HG02970 (cell line): ENCODE measurements around the gene THTPA.

Source experiments
- ATAC-seq: cut with Tn5 transposase; IDR thresholded peaks from one replicate; pipeline ENCODE4 v1.9.1; 2021; ENCODE audit warnings: mild to moderate bottlenecking, moderate library complexity, moderate number of reproducible peaks; ENCODE audit not compliant: unreplicated experiment, low FRiP score

The THTPA gene, protein sequence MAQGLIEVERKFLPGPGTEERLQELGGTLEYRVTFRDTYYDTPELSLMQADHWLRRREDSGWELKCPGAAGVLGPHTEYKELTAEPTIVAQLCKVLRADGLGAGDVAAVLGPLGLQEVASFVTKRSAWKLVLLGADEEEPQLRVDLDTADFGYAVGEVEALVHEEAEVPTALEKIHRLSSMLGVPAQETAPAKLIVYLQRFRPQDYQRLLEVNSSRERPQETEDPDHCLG

DNA sequence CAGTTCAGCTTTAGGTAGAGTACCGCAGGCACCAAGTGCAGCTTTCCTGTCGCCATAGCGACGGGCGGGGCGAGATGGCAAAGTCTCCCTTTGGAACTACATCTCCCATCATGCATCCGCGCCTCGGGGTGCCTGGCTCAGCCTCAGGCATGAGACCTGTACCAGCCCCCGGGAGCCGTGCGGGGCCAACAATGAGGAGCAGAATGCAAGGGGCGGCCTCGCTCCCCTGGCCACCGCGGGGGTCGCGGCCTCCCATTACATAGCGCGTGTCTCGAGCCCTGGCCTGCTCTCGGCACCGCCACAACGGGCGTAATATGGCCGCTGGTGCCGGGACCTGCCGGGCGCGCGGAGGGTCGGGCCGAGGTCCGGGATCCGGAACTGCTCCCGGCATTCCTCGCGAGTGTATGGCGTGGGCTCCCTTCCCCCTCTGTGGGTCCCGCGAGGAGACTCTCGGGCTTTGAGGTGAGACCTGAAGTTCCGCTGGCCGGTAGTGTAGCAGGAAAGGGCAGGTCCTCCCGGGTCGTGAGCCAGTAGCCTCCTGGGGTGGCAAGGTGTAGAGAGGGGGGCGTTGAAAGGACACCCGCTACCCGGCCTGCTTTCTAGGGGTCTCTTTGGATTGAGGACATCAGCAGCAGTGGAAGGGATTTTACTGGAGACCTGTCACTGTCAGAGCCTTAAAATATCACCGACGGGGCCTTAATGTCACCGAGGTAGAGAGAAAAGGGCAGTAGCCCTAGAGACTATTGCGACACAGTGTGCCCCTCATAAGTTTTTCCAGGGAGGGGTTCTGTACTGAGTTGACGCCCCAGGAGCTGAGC lies at the start of gene THTPA:
THTPA (plus strand) TSS at position 390 of the 818 bp plus-strand sequence. CDS start 487 bp downstream, outside the sequence.
- ATAC-seq = peak; percentile 85

DNA sequence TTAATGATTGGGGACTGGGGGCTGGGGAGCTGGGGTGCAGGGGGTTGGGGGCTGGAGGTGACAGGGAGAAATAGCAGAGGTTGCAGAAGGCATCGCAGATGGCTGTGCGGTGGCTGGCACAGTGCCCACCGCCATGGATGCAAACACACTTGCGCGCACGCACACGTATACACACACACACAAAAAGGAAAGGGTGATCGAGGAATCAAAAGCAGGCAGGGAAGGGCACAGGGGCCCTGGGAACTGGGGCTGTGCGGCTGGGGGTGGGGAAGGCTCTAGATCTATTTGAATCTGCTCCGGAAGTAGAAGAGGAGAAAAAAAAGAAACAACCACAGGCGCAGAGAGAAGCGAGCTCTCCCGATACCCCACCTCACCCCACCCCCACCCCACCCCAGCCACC lies 43.9 kb upstream of the THTPA start:
- no peak for ATAC-seq

DNA sequence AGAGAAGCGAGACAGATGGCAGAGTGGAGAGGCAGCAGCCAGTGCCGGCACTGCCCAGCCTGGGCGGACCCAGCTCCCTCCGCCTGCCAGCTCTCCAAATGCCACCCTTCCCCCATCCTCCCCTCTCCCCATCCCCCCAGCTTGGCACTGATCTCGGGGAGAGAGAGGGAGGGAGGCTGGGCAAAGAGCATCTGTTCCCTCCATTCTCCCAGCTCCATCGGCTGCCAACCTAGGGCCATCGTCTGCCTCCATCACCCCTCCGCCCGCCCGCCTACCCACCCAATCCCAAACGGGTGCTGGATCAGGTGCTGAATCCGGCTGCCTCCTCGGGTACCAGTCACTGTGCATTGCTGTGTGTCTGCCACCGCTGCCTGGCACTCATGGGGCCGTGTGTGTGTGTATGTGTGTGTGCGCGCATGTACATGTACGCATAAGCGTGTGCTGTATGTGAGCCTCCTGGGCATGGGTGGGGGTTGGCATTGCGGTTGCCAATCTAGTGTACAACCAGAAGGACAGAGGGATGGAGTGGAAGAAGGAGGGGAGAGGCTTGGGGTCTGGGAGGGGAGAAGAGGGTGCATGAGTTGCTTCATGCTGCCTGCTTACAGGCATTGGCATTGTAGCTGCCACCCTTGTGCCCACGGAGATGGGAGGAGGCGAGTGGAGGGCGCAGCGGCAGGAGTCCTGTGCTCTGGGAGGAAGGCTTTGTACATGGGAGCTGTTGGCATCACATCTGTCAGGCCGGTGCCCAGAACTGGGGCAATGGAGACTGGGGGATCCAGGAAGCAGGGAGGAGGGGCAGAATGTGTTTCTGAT lies 42.9 kb upstream of the THTPA start:
- ATAC-seq = no peak

DNA sequence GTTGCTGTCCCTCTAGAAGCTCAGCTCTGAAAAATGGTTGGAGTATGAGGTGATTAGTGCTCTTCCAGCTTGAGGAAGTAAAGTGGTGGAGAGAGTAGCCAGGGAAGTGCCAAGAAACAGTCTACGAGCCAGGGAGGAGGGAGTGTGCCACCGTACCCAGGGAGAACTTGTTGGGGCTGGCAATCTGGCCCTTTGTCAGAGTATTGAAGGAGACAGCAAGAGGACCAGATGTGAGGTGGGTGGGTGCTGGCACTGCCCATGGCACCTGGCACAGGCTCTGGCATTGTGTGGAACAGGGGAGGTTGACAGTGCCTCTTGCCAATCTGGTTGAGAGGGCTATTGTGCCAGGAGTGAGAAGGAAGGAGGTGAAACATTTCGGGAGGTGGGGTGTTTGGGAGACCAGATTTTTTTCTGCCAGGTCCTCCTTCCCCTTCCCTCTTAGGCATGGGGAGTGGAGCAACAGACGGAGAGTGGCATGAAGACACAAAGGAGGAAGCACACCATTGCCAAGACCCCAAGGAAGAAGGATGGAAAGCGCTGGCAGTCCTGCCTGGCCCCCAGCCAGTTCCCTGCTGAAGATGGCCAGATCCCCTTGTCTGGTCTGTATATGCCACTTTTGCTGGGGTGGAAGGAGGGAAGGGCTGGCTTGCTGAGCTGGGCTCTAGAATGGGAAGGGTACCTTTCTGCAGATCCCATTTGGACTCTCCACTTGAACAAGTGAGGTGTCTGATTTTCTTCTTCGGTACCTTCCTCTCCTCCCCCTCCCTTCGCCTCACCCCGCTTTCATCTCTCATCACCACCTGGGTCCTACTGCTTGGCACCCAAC lies 42.0 kb upstream of the THTPA start:
- no peak for ATAC-seq

DNA sequence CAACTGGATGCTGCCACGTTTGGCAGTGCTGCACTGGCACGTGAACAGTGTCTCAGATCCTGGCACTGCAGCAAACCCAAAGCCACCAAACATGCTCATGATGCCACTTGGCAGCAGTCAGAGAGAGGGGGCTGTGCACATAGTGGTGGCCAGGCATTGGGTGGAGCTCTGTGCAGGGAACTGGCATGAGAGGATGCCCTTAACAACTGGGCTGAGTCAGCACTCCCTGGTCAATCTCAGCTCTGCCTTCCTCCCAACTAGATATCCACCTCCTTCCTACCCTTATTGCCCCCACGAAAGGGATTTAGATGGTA lies 41.5 kb upstream of the THTPA start:
- ATAC-seq = no peak

DNA sequence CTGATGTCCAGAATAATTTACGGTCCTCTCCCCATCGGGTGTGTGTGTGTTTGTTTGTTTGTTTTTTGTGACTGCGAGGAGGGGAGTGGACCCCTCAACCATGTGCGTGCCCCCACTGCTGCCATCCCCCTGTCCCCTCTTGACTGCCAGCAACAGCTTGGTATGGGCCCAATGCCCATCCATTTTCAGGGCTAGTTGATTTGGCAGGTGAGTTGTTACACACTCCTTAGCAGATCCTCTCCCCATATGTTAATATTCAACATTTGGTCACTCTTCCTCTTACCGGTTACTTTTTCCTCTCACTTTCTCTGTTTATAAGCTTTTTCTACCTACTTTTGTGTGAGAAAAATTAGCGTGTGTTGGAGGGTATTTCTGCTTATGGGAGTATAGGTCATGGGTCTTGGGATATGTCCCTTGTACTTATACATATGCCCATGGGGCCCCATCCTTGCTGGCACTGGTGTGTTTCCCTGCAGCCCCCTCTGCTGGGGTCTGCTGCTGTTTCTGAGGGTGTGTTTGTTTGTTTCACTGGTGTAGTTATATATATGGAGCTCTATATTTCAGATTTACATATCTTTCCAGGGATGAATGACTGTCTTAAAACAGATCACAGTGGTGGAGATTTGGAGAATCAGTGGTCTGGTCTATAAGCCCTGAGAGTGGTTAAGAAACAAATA lies 38.3 kb upstream of the THTPA start:
- no peak for ATAC-seq

DNA sequence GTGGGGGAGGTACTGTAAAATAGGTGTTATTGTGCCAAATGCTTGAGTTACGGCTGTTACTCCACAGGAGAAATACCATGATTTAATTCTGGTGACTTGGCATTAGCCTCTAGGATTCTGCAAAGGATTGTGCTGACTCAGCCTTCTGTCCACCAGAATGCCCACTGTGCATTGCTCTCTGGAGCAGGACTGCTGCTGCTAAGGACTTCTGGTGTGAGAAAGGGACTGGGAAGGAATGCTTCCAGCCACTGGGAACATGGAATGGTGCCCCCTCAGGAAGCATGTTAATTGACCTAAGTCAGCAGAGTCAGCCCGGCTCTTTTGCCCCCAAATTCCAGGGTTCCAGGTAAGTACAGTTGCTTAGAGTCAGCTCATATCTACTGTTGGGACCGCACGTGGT lies 37.4 kb upstream of the THTPA start:
- ATAC-seq = no peak

DNA sequence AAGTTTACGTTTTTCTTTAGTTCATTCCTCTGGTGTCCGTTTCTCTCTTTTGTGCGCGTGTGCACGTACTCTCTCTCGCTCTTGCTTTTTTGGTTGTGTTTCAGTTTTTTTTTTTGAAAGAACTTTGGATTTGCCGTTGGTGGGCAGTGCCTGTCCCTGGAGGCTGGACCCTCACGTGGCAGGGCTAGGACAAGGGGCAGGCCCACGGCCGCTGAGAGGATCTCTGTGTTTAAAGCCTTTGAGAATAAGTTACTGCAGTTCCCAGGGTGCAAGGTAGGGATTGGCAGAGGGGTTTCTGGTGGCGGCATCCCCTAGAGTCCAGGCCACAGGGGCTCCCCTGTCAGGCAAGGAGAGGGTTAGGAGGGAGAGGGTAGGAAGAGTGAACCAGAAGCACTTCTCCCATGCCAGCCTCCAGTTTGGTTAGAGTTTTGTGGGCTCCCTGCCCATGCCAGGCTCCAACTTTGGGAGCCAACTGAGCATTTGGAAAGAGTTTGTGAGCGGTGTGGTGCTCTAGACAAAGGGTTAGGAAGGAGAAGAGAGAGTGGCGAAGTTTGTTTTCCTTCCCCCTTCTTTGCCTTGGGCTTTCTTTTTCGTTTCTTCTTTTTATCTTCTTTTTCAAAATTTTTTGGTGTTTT lies 35.1 kb upstream of the THTPA start:
- no peak for ATAC-seq

DNA sequence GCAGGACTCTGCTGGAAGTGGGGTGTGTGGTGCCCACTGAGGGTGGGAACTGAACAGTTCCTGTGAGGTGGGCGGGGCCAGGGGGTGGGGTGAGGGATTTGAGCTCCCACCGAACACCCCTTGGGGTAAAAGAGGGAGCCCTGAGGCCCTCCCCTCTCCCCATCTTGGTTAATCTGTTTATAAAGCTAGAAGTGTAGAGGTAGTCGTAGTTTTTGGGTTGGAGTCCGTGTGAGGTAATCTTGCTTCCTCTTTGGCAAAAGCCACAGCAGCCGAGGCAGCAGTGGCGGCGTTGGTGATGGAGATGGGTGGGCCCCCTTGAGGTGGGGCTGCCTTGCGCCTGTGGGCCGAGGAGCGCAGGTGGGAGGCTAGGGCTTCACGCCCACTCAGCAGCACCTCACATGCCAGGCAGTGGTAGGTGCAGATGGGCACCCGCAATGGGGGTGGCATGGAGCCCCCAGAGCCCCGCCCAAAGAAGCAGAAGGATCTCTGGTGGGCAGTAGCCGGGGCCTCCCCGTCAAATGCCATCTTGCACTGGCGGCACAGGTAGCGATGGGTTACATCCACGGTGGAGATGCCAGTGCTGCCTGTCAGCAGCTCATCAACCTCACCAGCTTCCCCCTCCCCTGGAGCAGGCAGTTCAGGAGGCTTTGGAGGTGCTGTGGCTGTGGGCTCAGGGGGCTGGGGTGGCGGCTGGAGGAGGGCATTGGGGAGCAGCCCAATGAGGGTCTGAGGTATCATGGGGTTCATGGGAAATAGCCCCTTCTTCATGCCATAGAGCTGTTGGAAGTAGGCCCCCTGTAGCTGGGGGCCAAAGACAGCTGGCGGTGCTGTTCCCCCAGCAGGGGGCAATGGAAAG lies 34.1 kb upstream of the THTPA start:
- no peak for ATAC-seq

DNA sequence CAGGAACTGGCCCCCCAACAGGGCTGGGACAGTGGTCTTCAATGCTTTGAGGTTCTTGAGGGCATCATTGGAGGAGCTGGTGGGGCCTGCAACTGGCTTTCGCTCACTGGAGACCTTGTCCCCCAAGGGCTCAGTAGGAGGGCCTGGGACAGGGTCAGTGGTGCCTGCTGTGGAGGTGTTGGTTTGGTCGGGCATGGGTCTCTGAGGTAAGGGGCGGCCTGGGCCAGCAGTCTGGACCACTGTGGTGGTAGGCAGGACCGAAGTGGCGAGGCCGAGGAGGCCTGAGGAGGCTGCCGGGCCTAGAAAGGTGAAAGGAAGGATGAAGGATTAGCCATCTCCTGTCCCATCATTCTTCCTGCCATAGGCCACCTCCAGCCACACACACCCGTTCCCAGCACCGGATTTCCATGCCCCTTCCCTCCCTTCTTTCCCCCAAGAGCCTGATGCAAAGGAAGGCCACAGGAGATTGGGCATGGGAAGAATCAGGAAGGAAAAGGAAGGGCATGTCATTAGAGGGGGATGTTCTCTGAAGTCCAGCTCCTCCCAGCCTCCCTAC lies 33.4 kb upstream of the THTPA start:
- ATAC-seq = no peak

DNA sequence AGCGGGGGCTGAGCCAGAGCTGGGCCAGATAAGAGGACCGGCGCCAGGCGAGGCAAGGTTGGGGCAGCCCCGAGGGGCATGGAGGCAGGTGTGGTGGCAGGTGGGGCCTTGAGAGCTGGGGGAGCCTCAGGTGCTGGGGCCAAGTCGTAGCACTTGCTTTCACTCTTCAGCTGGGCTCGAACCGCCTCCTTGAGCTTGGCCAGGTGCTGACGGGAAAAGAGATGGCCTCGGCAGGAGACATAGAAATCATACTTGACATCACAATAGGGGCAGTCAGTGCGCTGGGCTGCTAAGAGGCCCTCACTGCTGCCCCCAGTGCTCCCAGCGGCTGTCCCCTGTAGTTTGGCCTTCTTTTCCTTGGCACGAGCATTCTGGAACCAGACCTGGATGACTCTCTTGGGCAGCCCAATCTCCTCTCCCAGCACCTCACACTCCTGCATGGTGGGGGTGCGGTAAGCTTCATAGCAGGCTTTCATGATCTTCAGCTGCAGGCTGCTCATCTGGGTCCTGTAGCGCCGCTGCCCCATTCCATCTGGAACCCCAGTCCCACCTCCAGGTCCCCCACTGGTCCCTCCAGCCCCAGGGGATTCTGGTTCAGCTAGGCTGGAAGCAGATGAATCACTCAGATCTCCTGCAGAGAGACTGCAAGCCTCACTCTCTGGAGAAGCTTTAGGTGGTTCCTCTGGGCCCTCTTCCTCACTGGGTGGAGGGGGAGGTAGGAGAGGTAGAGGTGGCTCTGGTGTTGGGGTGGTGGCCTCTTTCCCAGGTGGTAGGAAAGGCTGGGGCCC lies 32.6 kb upstream of the THTPA start:
- no peak for ATAC-seq

DNA sequence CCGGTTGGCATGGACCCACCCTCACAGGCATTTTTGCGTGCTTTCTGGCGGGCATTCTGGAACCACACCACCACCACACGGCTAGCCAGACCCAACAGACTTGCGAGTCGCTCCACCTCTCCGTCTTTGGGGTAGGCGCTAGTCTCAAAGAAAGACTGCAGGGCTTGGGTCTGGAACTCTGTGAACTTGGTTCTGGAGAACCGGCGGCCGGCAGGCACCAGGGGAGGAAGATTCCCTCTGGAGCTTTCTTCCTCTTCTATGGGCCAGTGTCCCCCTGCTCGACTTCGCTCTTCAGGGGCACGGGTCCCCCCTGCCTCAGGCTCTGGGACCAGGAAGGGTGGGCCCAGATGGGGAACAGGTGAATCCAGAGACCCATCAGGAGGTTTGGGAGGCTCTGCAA lies 31.1 kb upstream of the THTPA start:
- no peak for ATAC-seq

DNA sequence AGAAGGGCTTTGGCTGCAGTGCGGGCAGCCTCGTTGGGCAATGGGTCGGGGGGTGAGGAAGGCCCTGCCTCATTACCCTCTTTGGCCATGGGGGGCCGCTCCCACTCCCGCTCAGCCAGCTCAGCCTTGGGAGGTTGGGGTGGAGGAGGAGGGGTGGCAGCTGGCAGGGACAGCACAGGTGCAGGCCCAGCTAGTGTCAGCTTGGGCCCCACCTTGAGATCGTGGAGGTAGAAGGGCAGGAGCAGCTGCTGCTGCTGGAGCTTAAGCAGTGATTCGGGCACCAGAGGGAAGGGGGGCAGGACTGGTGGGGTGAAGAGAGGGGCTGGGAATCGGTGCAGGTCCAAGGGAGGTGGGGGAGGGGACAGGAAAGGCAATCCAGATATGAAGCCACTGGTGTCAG lies 30.5 kb upstream of the THTPA start:
- no peak for ATAC-seq

DNA sequence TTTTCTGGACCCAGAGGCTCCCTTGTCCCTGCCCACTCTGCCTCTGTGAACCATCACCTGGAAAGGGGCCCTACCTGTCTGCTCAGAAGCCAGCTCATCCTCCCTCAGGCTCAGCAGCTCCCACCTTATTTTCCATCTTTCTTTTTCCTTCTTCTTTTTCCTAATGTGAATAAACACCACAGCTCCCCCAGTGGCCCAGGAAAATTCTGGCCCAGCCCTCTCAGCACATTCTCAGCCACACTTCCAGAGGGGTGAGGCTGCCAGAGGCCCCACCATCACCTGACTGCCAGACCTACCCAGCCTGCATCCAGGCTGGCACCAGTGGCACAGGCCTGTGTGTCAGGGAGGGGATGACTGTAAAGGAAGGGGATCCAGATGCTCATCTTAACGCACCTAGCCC lies 27.5 kb upstream of the THTPA start:
- no peak for ATAC-seq

DNA sequence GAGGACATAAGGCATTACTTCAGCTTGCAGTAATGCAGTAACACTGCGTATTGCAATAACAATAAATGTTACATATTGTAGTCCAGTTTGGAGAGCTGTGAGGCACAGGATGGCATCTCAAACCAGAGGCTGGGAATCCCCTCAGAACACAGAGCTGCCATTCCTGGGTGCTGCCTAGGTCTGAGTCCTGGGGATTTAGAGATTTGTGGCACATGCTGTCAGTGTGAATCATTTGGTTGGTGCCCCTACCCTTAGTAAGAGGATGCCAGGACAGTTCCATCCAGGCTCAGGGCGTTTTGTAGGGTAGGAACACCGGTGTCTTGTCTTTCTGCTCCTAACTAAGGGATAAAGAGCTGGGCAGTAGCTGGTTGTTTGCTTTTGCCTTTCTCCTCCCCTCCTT lies 27.1 kb upstream of the THTPA start:
- ATAC-seq = no peak

DNA sequence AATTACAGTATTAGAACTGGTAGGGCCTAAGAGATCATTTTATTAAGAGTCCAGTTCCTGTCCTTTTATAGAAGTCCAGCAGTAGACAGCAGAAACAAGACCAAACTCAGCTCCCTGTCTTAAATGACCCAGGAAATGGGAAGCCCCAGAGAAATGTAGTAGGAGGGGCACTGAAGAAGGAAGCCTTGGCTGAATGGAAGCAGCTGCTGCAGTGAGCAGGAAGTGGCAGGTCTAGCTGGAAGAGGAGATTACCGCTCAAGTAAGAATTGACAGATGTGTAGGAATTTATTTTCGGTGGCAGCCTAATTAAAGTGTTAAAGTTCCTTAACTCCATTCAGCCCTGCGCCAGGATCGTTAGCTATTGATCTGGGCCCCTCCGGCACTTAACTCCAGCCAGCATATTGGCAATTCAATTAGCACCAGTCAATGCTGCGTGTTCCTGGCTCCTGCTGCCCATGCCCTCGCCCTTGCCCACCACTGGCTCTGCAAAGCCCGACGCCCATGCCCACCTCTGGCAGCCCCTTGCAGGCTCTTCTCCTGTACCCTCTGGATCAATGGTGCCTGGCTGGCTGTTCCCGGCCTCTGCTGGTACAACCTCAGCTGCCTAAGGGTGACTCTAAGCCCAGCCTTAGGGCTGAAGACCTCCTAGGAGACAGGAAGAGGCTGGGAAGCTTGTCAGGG lies 25.6 kb upstream of the THTPA start:
- ATAC-seq = no peak

DNA sequence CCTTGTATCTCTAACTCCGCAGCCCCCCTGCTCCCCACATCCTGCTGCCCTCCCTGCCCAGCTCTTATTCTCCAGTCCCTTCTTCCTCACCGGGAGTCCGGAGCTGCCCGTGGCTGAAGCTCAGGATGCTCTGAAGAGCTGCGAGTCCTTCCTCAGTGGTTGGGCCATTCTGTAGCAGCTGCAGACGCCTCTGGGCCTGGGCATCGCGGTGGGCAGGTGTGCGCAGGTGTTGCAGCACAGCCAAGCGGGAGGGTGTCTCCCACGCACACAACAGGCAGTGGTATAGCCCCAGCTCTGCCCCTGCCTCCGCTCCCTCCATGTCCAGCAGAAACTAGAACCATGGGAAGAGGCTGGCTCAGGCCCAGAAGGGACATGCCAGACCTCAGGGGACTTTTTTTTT lies 24.7 kb upstream of the THTPA start:
- no peak for ATAC-seq
